Central memory CD4-positive, alpha-beta T cell (primary cell): ENCODE data around the gene CBFA2T2.
"Not testable (repeated sequence)": the region's sequence is repeated elsewhere in the genome, so short reads cannot be mapped to it uniquely, and the experiment has no call there.

Source experiments
- DNase-seq: peaks from one replicate; pipeline ENCODE4 v3.0.0; 2022
- total RNA-seq, 3 experiments: gene quantifications; one replicate each; lab custom pipeline; 2026; lab: John Stamatoyannopoulos, UW

Gene CBFA2T2
- total RNA-seq = 16.6 to 61.7 (median 54.0) reads per million in 3 experiments

GRCh38 chr20:33490023-33490933 is at the start of gene CBFA2T2:
CBFA2T2 (plus strand) TSS chr20:33490096; CDS start chr20:33490268, 172 bp downstream.
- no peak for DNase-seq

- DNase-seq = not testable (repeated sequence)
Observed at GRCh38 chr20:33440562-33440961, 49.3 kb upstream of the CBFA2T2 start.

DNA sequence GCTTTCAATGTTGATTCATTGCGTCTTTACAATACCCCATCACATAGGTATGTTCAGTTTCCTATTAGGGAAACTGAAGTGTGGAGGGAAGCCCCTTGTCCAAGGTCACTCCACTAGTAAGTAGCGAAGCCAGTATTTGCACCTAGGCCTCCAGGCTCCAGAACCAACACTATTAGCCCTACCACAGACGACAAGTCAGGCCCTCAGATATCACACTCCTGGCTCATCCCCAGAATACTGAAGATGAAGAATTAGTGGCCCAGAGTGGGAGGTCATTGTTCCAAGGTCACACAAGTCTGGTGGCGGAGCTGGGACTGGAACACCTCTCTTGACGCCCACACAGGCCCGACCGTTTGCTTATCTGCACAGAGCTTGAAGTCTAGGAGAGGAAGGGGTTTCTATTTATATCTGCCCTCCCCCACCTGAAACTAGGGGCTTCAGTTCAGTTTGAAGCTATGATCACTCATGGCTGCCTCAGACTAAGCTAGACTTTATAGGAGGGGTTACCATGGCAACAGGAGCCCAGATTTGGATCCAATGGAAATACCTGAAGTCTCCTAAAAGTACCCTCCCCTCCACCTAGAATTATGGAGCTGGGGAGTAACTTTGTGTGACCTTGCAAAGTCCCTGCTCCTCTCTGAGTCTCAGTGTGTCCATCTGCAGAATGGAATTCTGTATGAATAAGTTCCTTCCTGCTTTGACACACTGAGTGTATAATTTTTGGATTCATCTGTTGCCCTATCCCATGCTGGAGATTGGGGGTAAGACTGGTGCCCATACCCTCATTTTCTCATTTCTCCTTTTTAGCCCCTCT is 48.5 kb upstream of the CBFA2T2 start:
- no peak for DNase-seq

GRCh38 chr20:33442136-33443005 is 47.5 kb upstream of the CBFA2T2 start:
- DNase-seq = no peak

- DNase-seq = no peak
Observed at GRCh38 chr20:33443006-33443511, 46.8 kb upstream of the CBFA2T2 start.

- peak; percentile 73 for DNase-seq
Observed at GRCh38 chr20:33443512-33444239, 46.2 kb upstream of the CBFA2T2 start, which contains the start of gene SNTA1. SNTA1 (minus strand) TSS chr20:33443763; CDS start chr20:33443620, 143 bp downstream.

- no peak for DNase-seq
Observed at GRCh38 chr20:33444797-33445560, 44.9 kb upstream of the CBFA2T2 start.

DNA sequence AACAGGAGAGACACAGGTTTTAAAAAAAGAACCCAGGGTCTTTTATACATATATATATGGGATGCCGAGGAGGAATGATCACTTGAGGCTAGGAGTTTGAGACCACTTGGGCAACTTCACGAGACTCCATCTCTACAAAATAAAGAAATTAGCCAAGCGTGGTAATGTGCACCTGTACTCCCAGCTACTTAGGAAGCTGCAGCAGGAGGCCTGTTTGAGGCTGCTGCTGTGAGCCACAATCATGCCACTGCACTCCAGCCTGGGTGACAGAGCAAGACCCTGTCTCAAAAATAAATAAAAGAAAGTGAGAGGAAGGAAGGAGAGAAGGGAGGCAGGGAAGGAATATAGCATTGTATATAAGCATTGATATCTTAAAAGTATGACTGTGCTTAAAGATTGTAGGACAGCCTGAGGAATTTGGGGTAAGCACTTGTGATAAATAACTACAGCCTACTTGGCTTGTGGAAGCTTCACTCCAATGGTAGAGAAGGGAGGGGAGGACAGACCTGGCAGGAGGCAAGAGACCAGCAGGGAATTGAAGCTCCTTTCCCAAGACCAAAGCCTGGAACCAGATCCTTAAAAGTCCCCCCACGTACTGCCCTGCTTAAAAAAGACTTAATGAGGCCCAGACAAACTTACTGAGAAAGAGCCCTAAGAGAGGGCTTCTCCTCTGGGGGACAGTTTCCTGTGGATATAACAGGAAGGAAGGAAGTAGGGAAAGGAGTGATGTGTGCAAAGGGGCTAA is 43.8 kb upstream of the CBFA2T2 start:
- DNase-seq = no peak

GRCh38 chr20:33450867-33451266 is 39.0 kb upstream of the CBFA2T2 start:
- DNase-seq = no peak

DNA sequence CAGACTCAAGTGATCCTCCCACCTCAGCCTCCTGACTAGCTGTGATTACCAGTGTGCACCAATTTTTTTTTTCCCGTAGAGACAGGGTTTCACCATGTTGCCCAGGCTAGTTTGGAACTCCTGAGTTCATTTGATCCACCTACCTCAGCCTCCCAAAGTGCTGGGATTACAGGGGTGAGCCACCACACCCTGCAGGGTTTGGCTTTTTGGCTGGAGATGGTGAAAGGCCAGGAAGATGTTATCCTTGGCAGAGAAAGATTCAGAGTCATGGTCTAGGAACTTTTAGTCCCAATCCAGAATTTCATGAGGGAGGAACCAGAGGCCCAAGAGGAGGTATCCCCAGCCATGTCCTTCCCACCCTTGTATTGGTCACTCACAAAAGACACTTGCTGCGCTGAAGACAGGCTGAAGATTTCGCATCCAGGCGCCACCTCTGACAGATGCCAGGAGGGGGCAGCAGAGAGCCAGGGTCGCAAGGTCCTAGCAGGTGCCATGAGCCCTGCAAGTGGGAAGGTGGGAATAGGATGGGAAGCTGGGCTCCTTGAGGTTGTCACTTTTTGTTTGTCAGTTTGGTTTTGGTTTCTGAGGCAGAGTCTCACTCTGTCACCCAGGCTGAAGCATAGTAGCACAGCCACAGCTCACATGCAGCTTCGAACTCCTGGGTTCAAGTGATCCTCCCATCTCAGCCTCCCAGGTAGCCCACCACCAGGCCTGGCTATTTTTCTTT is 32.8 kb upstream of the CBFA2T2 start:
- DNase-seq = peak; percentile 70

DNA sequence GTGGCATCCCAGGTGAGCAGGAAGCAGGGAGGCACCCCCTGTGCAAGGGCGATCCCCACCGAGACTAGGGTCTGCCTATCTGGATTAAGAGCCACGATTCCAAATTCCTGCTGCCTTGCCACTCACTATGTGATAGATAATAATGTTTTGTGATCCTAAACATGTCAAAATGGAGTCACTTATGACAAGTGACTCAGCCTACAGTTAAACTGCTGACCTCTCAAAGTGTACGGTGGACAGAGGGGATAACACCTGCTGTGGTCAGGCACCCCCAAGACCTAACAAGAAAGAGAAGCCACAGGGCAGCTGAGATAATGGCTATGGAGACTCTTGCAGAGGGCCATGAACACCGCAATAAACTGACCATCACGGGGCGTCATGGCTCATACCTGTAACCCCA is 30.3 kb upstream of the CBFA2T2 start:
- no peak for DNase-seq

DNA sequence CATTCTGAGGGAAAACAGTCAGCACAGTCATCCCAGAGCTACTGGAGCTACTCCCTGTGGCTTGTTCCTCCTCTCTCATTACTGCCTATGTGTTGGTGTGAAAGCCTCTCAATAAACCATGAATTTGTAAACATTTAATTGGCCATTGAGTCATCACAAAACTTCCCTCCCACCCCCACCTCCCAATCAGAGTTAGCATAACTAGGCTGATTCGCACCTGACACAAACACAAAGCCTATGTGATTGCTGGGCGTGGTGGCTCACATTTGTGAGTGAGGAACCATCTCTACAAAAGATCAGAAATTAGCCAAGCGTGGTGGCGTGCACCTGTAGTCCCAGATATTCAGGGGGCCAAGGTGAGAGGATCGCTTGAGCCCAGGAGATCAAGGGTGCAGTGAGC is 29.2 kb upstream of the CBFA2T2 start:
- no peak for DNase-seq

- no peak for DNase-seq
Observed at GRCh38 chr20:33463332-33464101, 26.4 kb upstream of the CBFA2T2 start.

GRCh38 chr20:33464759-33465158 is 25.1 kb upstream of the CBFA2T2 start:
- DNase-seq = not testable (repeated sequence)

DNA sequence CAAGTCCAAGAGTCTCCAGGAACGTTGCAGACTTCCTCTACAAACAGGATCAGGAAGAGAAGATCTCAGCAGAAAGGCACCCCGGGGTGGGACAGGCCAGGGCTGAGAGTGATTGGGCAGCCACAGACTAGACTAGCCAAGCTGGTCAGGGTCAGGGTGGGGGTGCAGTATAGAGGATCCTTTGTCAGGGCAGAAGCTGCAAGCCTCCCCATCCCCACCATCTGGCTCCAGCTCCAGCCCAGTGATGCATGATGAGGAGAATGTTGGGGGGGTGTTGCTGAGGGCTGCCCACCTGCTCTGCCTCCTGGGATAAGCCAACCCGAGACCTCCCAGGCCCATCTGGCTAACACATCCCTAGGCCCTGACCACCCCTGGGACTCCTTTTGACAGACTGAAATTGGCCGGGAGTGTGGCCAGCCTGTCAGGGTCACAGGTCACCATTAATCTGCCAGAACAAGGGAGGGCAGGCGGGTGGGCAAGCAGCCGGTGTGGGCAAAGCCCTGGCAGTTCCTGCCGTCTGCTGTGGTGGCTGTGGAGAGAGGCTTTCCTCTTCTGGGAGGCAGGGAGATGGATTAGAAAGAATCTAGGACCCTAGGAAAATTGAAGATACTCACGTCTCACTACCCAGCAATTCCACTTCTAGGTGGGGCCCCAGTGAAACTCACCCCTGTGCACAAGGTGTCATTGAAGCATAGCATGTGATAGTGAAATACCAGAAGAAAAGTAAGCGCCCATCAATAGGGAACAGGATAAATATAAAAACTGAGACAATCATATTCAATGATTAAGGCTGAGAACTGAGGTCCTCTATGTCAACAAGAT is 24.2 kb upstream of the CBFA2T2 start:
- no peak for DNase-seq

DNA sequence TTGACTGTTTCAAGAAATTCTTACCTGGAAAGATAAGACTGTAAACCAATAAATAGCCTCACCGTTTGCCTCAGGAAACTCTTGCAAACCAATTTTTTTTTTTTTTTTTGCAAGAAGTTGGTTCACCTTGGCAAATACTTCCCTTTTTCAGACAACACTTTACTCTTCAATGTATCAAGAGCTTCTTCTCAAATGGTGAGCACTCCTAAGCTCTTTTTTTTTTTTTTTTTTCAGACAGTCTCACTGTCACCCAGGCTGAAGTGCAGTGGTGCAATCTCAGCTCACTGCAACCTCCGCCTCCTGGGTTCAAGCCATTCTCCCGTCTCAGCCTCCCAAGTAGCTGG is 23.6 kb upstream of the CBFA2T2 start:
- DNase-seq = no peak

DNA sequence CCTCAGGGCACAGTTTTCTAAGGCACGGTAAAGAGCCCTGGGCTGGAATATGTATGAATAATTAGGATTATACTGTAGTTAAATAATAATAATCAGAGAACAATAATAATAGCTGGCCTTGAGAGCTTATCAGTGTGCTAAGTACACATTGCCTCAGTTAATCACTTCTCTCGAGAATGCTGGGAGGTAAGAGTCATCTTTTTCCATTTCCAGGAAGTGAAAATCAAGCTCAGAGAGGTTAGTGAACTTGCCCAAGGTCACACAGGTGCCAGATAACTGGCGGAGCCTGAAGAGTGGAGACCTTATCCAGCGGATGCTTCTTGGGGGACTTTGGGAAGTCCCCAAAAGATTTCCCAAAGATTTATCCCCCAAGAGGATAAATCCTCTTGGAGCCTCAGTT is 19.4 kb upstream of the CBFA2T2 start:
- DNase-seq = no peak

- DNase-seq = no peak
Observed at GRCh38 chr20:33470866-33471265, 19.0 kb upstream of the CBFA2T2 start.
